ENCODE data around the gene ARL6.

The ARL6 gene

DNA sequence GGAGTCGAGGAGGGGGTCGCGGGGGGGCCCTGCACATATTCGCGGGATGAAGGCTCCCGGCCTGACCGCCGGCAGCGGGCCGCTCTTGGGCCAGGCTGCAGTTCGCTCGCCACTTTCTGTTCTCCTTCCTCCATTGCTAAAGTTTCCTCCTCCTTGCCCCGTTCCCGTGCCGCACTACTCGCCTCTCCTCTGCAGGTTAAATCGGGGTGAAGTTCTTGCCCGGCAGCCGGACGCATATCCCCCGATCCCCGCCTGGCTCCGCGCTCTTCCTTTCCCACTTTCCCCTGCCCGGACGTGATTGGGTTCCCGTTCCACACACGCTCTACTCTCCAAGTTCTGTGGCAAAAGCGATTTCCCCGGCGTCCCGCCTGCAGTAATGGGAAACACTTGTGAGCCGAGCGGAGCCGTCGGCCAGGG is 57.8 kb downstream of the ARL6 start:
- TF ChIP-seq, protein P1, sequence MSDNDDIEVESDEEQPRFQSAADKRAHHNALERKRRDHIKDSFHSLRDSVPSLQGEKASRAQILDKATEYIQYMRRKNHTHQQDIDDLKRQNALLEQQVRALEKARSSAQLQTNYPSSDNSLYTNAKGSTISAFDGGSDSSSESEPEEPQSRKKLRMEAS (IDR thresholded peaks at IDR 0.05; ENCODE audit: low read depth, low read length): no peak
- TF ChIP-seq, protein P2, sequence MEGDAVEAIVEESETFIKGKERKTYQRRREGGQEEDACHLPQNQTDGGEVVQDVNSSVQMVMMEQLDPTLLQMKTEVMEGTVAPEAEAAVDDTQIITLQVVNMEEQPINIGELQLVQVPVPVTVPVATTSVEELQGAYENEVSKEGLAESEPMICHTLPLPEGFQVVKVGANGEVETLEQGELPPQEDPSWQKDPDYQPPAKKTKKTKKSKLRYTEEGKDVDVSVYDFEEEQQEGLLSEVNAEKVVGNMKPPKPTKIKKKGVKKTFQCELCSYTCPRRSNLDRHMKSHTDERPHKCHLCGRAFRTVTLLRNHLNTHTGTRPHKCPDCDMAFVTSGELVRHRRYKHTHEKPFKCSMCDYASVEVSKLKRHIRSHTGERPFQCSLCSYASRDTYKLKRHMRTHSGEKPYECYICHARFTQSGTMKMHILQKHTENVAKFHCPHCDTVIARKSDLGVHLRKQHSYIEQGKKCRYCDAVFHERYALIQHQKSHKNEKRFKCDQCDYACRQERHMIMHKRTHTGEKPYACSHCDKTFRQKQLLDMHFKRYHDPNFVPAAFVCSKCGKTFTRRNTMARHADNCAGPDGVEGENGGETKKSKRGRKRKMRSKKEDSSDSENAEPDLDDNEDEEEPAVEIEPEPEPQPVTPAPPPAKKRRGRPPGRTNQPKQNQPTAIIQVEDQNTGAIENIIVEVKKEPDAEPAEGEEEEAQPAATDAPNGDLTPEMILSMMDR (IDR thresholded peaks at IDR 0.05; ENCODE audit: low read depth, low read length): no peak
- TF ChIP-seq POLR2A (IDR thresholded peaks at IDR 0.05; ENCODE audit: extremely low read depth, insufficient read length) (no peak), MYC (IDR thresholded peaks at IDR 0.05; ENCODE audit: low read depth, low read length) (no peak)
- peak; percentile 45 for DNase-seq (ENCODE audit: low read depth)
- peak overlapping the region; percentile 67 for H3K4me3 ChIP-seq (ENCODE audit: low read depth, low read length)

DNA sequence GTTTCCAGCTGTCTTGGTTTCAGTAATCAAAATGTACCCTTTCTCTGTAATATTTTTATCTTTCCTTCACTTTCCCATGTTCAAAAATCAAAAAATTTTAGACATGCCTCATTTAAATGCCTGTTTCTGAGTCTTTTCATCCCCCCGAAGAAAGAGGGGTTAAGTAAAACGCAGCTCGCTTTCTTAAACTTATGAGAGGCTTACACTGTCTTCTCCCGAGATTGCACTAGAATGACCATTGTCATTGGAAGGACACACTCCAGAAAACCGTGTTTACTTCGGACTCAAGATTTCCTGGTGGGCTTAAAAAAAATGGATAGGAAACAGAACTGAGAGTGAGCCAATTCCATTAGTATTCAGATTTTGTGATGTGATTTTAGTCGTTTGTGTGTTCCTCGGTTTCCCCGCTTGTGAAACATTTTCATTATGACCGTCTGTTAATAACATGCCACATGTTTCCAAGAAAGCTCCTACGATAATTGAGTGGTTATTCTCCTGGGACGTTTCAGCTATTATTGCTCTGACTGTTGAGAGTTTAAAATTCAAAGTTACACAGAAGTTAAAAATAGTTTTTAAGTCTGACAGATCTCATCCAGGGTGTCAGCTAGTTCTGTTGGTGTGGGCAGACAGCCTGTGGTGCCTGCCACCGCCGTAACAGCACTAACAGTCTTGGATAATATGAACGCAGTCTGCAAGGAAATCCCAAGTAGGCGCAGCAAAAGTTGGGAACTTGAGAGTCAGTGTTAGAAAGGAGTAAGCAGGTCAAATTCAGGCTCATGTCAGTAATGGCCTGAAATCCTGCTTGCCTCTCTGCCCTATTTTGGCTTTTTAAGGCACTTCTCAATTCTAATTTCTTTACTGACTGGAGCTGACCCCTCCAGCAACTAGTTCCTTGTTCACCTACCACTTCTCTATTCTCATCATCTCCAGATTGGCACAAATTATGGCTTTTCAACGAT is 58.8 kb downstream of the ARL6 start:
- DNase-seq (ENCODE audit: low read depth): peak; percentile 11
- TF ChIP-seq, protein P2 (IDR thresholded peaks at IDR 0.05; ENCODE audit: low read depth, low read length): no peak
- TF ChIP-seq MYC (IDR thresholded peaks at IDR 0.05; ENCODE audit: low read depth, low read length): no peak
- no peak for TF ChIP-seq POLR2A (IDR thresholded peaks at IDR 0.05; ENCODE audit: extremely low read depth, insufficient read length)
- TF ChIP-seq, protein P1 (IDR thresholded peaks at IDR 0.05; ENCODE audit: low read depth, low read length): no peak
- peak overlapping the region; percentile 67 for H3K4me3 ChIP-seq (ENCODE audit: low read depth, low read length)

DNA sequence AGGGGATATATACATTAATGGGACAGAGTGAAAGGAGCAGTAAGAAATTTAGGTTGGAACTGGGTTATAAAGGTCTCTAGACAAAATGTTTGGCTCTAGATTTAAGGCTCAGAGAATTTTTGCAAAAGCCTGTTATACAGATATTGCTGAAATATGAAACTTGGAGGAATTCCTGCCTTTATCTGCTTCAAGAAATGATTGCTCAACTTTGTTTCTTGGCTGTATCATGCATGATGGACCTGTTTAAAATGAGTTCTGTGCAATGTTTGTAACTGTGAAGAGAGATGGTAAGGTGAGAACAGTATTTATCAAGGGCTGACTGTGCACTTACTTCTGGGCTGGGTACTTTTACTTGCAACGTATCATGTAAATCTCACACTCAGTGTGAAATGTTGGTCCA is 60.5 kb downstream of the ARL6 start:
- TF ChIP-seq, protein P1 (IDR thresholded peaks at IDR 0.05; ENCODE audit: low read depth, low read length): no peak
- TF ChIP-seq POLR2A (IDR thresholded peaks at IDR 0.05; ENCODE audit: extremely low read depth, insufficient read length): no peak
- TF ChIP-seq, protein P2 (IDR thresholded peaks at IDR 0.05; ENCODE audit: low read depth, low read length): no peak
- no peak for TF ChIP-seq MYC (IDR thresholded peaks at IDR 0.05; ENCODE audit: low read depth, low read length)
- DNase-seq (ENCODE audit: low read depth): no peak
- H3K4me3 ChIP-seq (ENCODE audit: low read depth, low read length): no peak overlapping the region

DNA sequence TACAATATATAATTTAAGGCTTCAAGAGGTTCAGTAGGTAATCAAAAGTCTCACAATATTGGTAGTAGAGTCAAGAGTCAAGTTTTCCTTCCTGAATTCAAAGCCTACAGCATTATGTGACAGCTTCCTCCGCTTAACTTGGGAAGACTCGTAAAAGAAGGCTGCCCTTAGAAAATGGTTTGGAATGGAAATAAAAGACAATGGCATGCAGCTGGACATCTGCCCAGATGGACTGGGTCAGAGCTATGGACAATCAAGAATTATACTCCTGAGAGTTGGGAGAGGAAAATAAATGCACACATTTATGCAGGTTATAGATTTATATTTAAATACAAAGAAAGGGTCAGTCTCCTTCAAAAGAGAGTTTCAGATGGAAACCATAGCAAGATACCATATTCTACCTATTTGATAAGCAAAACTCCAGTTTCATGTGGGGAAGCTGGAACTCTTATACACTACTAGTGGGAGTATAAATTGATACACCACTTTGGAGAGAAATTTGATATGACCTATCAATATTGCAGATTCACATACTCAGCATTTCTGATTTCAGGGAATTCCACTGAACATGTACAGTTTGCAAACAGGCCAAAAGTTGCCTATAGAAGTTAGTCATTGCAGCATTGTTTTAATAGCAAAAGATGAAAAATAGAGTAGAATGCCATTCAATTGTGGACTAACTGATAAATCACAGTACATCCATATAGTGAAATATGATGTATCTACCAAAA is 63.3 kb downstream of the ARL6 start:
- no peak for DNase-seq (ENCODE audit: low read depth)

DNA sequence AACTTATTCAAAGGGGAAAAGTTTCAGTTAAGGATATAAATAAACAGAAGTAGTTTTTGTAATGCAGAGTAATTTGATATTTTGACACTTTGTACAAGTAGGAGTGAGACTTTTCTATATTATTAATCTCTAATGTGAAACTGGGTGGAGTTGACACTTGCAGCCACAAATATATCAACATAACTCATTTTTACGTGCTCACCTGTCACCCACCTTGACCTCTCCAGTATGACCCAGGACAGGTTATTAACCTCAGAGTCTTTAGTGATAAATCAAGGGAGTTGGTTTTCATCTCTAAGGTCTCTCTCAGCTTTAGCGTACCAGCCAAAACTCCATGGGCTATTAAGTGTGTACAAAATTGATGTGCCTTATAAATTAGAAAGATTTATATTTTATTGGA is 64.6 kb downstream of the ARL6 start:
- TF ChIP-seq, protein P1 (IDR thresholded peaks at IDR 0.05; ENCODE audit: low read depth, low read length): no peak
- TF ChIP-seq POLR2A (IDR thresholded peaks at IDR 0.05; ENCODE audit: extremely low read depth, insufficient read length): no peak
- no peak for TF ChIP-seq MYC (IDR thresholded peaks at IDR 0.05; ENCODE audit: low read depth, low read length)
- TF ChIP-seq, protein P2 (IDR thresholded peaks at IDR 0.05; ENCODE audit: low read depth, low read length): no peak
- no peak for DNase-seq (ENCODE audit: low read depth)
- no peak overlapping the region for H3K4me3 ChIP-seq (ENCODE audit: low read depth, low read length)

More for the DNA sequence above, 63.3 kb downstream of the ARL6 start:
- H3K4me3 ChIP-seq (ENCODE audit: low read depth, low read length): no peak overlapping the region
- TF ChIP-seq MYC (IDR thresholded peaks at IDR 0.05; ENCODE audit: low read depth, low read length): no peak
- TF ChIP-seq, protein P1 (IDR thresholded peaks at IDR 0.05; ENCODE audit: low read depth, low read length): no peak
- TF ChIP-seq, protein P2 (IDR thresholded peaks at IDR 0.05; ENCODE audit: low read depth, low read length): no peak
- TF ChIP-seq POLR2A (IDR thresholded peaks at IDR 0.05; ENCODE audit: extremely low read depth, insufficient read length): no peak
